ENCODE results near the gene SLC25A47.

The SLC25A47 gene

GRCh38 chr14:100322138-100322957, 791 bp upstream of the SLC25A47 start:
- in situ Hi-C loops (cut with MboI; ENCODE audit: low sequenced_read_pairs) = no loop called here

- in situ Hi-C loops (cut with MboI; ENCODE audit: low sequenced_read_pairs) = no loop called here
Observed at GRCh38 chr14:100323942-100324307, 786 bp downstream of the SLC25A47 start.

- in situ Hi-C loops (cut with MboI; ENCODE audit: low sequenced_read_pairs) = no loop called here
Observed at GRCh38 chr14:100325231-100325632, 2.1 kb downstream of the SLC25A47 start.

GRCh38 chr14:100325958-100326357, 2.8 kb downstream of the SLC25A47 start:
- in situ Hi-C loops (cut with MboI; ENCODE audit: low sequenced_read_pairs) = no loop called here

GRCh38 chr14:100327128-100327527, 4.0 kb downstream of the SLC25A47 start:
- in situ Hi-C loops (cut with MboI; ENCODE audit: low sequenced_read_pairs) = no loop called here

GRCh38 chr14:100328495-100329163, 5.5 kb downstream of the SLC25A47 start:
- in situ Hi-C loops (cut with MboI; ENCODE audit: low sequenced_read_pairs) = no loop called here

- in situ Hi-C loops (cut with MboI; ENCODE audit: low sequenced_read_pairs) = no loop called here
Observed at GRCh38 chr14:100329233-100330006, 6.3 kb downstream of the SLC25A47 start.

- in situ Hi-C loops (cut with MboI; ENCODE audit: low sequenced_read_pairs) = no loop called here
Observed at GRCh38 chr14:100330007-100330344, 6.8 kb downstream of the SLC25A47 start.

GRCh38 chr14:100330388-100330931, 7.3 kb downstream of the SLC25A47 start:
- in situ Hi-C loops (cut with MboI; ENCODE audit: low sequenced_read_pairs) = no loop called here

- in situ Hi-C loops (cut with MboI; ENCODE audit: low sequenced_read_pairs) = no loop called here
Observed at GRCh38 chr14:100332071-100332639, 9.0 kb downstream of the SLC25A47 start.

- in situ Hi-C loops (cut with MboI; ENCODE audit: low sequenced_read_pairs) = no loop called here
Observed at GRCh38 chr14:100332797-100333196, 9.7 kb downstream of the SLC25A47 start.

GRCh38 chr14:100333311-100333710, 10.2 kb downstream of the SLC25A47 start:
- in situ Hi-C loops (cut with MboI; ENCODE audit: low sequenced_read_pairs) = no loop called here

- in situ Hi-C loops (cut with MboI; ENCODE audit: low sequenced_read_pairs) = no loop called here
Observed at GRCh38 chr14:100333827-100334226, 10.7 kb downstream of the SLC25A47 start.

GRCh38 chr14:100334904-100335303, 11.8 kb downstream of the SLC25A47 start:
- in situ Hi-C loops (cut with MboI; ENCODE audit: low sequenced_read_pairs) = no loop called here

- in situ Hi-C loops (cut with MboI; ENCODE audit: low sequenced_read_pairs) = no loop called here
Observed at GRCh38 chr14:100336618-100337530, 13.7 kb downstream of the SLC25A47 start.

- in situ Hi-C loops (cut with MboI; ENCODE audit: low sequenced_read_pairs) = no loop called here
Observed at GRCh38 chr14:100339766-100340422, 16.8 kb downstream of the SLC25A47 start.

GRCh38 chr14:100340423-100340813, 17.3 kb downstream of the SLC25A47 start:
- in situ Hi-C loops (cut with MboI; ENCODE audit: low sequenced_read_pairs) = no loop called here

- in situ Hi-C loops (cut with MboI; ENCODE audit: low sequenced_read_pairs) = no loop called here
Observed at GRCh38 chr14:100341301-100342031, 18.3 kb downstream of the SLC25A47 start.

GRCh38 chr14:100342195-100342594, 19.1 kb downstream of the SLC25A47 start:
- in situ Hi-C loops (cut with MboI; ENCODE audit: low sequenced_read_pairs) = no loop called here

Data from HL-60/S4 treated with retinoic acid at 250 ng/mL for 4 days and 3 days (cell line).